HG03103 (cell line): Measurements from ENCODE around the gene CHMP4A.

Source experiments
- ATAC-seq: cut with Tn5 transposase; IDR thresholded peaks from one replicate; pipeline ENCODE4 v1.9.1; 2021; ENCODE audit warnings: low read depth; ENCODE audit not compliant: unreplicated experiment

CHMP4A gene

GRCh38 chr14:24212924-24213865 lies at the start of gene CHMP4A:
Gene CHMP4A, minus strand, starts transcription at chr14:24213488. Its CDS starts 49 bp downstream, at chr14:24213439.
- ATAC-seq: peak; percentile 74

- no peak for ATAC-seq
Measured at GRCh38 chr14:24261969-24262327, 48.7 kb upstream of the CHMP4A start.

GRCh38 chr14:24261256-24261968 lies 48.1 kb upstream of the CHMP4A start:
- no peak for ATAC-seq

- ATAC-seq: no peak
Measured at GRCh38 chr14:24260780-24261157, 47.5 kb upstream of the CHMP4A start.

GRCh38 chr14:24260026-24260779 lies 46.9 kb upstream of the CHMP4A start:
- ATAC-seq: no peak

- ATAC-seq: no peak
Measured at GRCh38 chr14:24259282-24260025, 46.2 kb upstream of the CHMP4A start.

- ATAC-seq: no peak
Measured at GRCh38 chr14:24258548-24259265, 45.4 kb upstream of the CHMP4A start.

GRCh38 chr14:24258119-24258518 lies 44.8 kb upstream of the CHMP4A start:
- ATAC-seq: no peak

GRCh38 chr14:24256960-24257359 lies 43.7 kb upstream of the CHMP4A start:
- ATAC-seq: no peak

- ATAC-seq: no peak
Measured at GRCh38 chr14:24255931-24256711, 42.8 kb upstream of the CHMP4A start.

GRCh38 chr14:24255438-24255837 lies 42.1 kb upstream of the CHMP4A start:
- ATAC-seq: no peak

GRCh38 chr14:24254630-24255392 lies 41.5 kb upstream of the CHMP4A start:
- ATAC-seq: no peak

GRCh38 chr14:24253936-24254335 lies 40.6 kb upstream of the CHMP4A start:
- ATAC-seq: no peak

GRCh38 chr14:24252289-24253124 lies 39.2 kb upstream of the CHMP4A start:
- ATAC-seq: no peak

GRCh38 chr14:24251880-24252288 lies 38.6 kb upstream of the CHMP4A start:
- ATAC-seq: no peak

- no peak for ATAC-seq
Measured at GRCh38 chr14:24250354-24250753, 37.1 kb upstream of the CHMP4A start.
